ENCODE results near the gene CLCN7. TPM values are rescaled to one million over a fixed set of nuclear protein-coding genes. Genes with fewer than 3 reads are reported as not detected.

Gene CLCN7
- total RNA-seq, 1 experiment from 2014 or later, result 277 TPM

DNA sequence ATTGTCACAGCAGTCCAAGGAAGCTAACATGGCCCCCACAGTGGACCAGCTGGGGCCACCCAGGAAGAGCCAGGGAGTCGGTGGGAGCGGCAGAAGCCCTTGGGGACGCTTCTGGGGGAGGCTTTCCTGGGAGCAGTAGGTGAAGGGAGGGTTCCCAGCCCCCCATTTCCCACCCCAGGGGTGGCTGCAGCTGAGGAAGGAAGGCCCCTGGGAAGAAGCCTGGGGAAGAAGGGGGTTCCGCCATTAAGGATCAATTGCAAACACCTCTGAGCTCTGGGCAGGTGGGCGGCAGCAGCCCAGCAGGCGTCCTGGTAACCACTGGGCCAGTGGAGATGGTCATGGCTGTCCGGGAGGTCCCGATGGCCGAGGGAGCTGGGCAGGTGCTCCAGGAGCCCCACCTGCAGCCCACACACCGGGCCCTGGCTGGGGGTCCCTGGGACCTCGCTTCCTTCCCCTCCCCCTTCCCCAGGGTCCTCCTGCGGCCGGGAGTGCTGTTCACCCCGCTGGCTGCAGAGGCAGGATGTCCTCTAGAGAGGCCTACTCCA lies 44.5 kb downstream of the CLCN7 start:
- no peak for DNase-seq (ENCODE audit: low read depth, low spot score)
- in situ Hi-C loops (cut with HindIII; ENCODE audit: low pct_unique_long_range_greater_than_20kb, low sequenced_read_pairs), result no loop called here

DNA sequence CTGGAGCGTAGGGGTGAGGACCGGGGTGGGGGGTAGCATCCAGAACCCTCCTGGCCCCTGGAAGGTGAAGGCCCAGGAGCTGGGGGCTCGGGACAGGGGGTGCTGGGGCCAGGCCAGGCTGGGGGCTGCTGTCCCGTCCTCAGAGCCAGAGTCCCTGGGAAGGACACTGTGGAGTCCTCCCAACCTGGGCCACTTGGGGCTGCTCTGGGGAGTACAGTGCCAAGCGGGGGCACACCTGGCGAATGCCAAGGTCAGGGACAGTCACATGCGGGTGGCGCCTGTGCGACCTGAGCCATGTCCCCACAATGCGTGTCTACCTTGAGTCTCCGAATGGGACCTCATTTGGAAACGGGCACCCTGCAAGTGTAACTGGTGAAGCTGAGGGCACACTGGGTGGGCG lies 45.2 kb downstream of the CLCN7 start:
- no peak for DNase-seq (ENCODE audit: low read depth, low spot score)
- in situ Hi-C loops (cut with HindIII; ENCODE audit: low pct_unique_long_range_greater_than_20kb, low sequenced_read_pairs), result no loop called here

DNA sequence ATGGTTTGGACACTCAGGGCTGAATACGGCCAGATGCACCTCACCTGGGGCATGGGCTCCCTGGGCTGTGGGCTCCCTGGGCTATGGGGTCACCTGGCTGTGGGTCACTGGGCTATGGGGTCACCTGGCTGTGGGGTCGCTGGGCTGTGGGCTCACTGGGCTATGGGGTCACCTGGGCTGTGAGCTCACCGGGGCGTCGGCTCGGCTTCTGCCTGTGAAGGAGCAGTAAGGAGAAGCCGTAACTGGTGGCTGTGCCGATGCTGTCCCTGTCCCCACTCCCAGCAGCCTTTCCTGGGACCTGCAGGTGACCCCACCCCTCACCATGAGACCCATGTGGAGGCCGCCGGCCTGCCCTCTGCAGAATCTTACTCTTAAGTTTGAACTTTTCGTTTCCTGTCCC lies 45.8 kb downstream of the CLCN7 start:
- in situ Hi-C loops (cut with HindIII; ENCODE audit: low pct_unique_long_range_greater_than_20kb, low sequenced_read_pairs), result no loop called here

DNA sequence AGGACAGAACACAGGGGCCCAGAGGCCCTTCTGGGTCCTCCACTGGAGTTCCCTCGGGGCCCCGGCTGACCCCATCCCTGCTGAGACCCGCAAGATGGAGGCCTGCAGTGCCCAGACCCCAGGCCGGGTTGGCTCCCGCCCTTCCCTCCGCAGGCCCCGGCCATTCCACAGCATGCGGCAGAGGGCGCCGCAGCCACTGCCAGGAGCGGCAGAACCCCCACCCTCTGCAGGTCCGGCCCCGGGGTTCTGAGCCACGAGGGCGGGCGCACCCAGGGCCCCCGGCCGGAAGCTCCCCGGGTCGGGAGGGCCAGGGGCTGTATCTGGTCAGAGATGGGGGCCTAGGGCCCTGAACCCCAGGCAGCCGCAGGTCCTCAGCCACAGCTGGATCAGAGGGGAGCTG lies 46.3 kb downstream of the CLCN7 start:
- in situ Hi-C loops (cut with HindIII; ENCODE audit: low pct_unique_long_range_greater_than_20kb, low sequenced_read_pairs), result no loop called here
- DNase-seq (ENCODE audit: low read depth, low spot score), result peak; percentile 28

More for the DNA sequence above, 45.8 kb downstream of the CLCN7 start:
- no peak for DNase-seq (ENCODE audit: low read depth, low spot score)

DNA sequence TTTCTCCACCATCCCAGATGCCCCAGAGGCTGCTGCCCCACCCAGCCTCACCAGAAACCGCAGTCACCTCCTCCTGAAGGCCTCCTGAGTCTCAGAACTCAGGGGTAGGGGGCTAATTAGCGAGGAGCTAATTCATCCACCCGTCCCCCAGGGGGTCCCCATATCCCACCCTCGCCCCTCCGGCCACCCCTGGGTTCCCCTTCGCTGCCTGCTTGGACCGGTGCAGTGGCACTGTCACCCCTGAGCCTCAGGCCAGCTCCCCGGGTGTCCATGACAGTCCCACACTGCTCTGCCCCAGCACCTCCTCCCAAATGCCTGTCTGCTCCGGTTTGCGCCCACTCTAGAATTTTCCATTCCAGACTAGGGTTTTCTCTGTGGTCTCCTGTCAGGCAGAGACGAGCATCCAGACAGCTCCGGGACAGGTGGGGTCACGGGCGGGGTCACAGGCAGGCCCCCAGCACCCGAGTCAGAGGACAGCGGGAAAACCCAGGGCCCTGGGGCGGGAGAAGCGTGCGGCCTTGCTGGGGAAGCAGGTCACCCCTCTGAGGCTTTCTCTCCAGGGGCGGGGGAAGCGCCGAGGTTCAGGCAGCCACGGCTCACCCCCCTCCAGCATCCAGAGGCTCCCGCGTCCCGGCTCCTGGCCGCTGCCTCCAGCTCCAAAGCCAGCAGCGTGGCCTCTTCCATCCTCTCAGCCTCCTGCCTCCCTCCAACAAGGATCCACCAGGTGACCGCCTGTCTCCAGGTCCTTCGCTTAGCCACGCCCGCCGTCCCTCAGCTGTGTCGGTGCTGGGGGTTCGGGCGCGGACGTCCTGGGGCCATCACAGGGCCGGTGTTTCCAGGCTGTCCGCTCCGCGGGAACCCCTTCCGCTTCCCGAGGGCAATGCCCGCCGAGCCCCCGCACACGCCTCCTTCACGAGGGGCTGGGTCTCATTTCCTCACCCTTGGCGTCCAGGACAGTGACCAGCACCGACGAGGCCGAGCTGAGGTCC lies 47.1 kb downstream of the CLCN7 start:
- DNase-seq (ENCODE audit: low read depth, low spot score), result no peak
- in situ Hi-C loops (cut with HindIII; ENCODE audit: low pct_unique_long_range_greater_than_20kb, low sequenced_read_pairs), result no loop called here

DNA sequence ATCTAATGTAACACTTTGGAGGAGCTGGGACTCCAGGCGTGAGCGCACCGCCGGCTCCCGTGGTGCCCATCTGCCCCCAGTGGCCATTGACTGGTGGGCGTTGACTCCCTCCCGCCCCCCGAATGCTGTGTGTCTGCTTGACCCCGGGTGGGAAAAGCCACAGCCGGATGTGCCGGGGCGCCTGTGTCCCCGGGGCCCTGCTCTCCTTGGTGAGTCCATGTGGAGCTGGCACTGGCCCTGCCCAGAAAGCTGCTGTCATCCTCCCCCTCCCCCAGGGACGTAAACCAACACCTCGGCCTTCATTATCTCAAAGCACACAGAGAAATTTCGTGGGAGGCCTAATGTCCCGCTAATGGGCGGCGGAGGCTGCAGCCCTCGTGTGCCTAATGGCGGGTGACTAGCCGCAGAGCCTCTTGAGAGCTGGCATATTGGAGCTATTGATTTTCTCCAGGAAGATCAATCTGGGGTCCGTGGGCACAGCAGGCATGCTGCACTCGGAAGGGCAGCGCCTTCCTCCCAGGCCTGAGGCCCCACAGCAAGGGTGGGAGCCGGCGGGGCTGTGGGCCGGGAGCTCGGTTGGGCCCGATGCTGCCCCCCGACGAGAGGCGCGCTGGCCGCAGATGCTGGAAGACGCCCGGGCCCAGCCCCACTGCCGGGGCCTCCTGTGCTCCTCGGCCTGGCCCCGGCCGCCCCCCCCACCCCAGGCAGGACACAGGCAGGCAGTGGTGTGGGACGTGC lies 47.9 kb downstream of the CLCN7 start:
- DNase-seq (ENCODE audit: low read depth, low spot score), result no peak
- in situ Hi-C loops (cut with HindIII; ENCODE audit: low pct_unique_long_range_greater_than_20kb, low sequenced_read_pairs), result no loop called here

DNA sequence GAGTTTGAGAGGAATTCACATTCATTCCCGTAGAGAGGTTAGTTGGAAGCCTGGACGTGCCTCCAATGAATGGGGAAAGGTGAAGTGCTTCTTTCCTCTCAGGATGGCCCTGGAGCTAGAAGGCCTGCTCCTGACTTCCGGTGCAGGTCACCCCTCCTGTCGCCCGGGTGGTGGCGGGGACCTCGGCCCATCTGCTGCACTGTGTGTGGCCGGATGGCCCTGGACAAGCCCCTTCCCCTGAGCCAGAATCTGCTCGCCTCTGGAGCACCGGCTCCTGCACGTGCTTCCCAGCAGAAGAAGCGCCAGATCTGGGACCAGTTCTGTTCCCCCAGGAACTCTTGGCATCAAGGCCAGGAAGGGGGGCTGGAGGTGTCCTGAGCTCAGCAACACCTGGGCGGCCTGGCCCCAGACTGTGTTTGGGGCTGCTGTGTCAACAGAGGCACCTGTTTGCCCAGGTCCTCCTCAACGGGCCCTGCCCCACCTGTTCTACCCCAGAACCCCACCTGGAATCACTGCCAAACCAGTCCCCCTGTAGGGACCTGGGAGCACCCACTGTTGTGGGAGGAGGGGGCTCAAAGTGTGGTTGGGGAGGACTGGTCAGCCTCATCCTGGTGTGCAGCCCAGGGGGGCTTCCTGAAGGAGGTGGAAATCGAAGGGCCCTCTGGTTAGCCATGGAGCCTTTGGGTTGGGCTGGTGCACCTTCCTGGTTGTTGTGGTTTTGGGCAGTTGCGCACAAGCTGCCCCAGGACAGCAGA lies 49.0 kb downstream of the CLCN7 start:
- in situ Hi-C loops (cut with HindIII; ENCODE audit: low pct_unique_long_range_greater_than_20kb, low sequenced_read_pairs), result no loop called here
- no peak for DNase-seq (ENCODE audit: low read depth, low spot score)

DNA sequence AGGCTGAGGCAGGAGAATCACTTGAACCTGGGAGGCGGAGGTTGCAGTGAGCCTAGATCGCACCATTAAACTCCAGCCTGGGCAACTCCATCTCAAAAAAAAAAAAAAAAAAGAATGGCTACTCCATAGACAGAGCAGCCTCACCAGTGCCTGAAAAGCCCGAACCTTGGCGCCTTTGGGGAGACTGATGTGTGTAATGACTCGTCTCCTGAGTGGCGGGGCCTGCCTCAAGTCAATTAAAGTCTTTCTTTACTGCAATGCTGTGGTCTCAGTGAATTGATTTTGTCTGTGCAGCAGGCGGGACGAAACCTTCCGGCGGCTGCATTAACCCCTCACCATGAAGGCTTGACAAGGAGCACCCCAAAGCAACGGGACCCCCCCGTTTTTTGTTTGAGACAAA lies 50.8 kb downstream of the CLCN7 start:
- in situ Hi-C loops (cut with HindIII; ENCODE audit: low pct_unique_long_range_greater_than_20kb, low sequenced_read_pairs), result no loop called here
- DNase-seq (ENCODE audit: low read depth, low spot score), result no peak

DNA sequence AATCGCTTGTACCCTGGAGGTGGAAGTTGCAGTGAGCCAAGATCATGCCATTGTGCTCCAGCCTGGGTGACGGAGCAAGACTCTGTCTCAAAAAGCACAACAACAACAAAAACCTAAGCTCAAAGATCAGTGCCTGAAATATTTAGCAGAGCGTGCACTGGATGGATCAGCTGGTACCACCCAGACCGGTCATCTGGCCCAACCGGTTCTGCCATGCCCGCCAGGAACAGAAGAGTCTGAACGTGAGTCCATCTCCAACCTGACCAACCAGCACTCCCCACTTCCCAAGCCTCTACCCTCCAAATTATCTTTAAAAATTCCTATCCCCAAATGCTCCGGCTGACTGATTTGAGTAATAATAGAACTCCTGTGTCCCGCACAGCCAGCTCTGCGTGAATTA lies 52.8 kb downstream of the CLCN7 start:
- in situ Hi-C loops (cut with HindIII; ENCODE audit: low pct_unique_long_range_greater_than_20kb, low sequenced_read_pairs), result no loop called here
- no peak for DNase-seq (ENCODE audit: low read depth, low spot score)

DNA sequence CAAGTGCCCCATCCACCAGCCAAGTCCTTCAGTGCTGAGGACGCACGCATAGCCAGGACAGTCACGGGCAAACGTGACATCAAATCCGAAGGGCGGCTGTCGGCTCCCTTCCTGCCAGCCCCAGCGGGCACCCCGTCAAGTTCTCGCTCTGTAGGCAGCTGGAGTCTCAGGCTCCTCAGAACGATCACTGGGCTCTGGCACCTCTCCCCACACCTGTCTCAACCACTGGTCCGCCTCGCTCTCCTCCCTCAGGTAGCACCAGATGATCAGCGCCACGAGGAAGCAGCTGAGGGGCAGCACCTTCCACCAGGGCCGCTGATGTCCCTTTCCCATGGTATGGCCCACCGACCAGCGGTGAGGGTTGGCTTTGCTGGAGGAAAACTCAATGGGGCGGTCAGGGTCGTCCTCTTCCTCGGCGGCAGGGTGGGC lies 54.7 kb downstream of the CLCN7 start:
- DNase-seq (ENCODE audit: low read depth, low spot score), result no peak
- in situ Hi-C loops (cut with HindIII; ENCODE audit: low pct_unique_long_range_greater_than_20kb, low sequenced_read_pairs), result no loop called here

DNA sequence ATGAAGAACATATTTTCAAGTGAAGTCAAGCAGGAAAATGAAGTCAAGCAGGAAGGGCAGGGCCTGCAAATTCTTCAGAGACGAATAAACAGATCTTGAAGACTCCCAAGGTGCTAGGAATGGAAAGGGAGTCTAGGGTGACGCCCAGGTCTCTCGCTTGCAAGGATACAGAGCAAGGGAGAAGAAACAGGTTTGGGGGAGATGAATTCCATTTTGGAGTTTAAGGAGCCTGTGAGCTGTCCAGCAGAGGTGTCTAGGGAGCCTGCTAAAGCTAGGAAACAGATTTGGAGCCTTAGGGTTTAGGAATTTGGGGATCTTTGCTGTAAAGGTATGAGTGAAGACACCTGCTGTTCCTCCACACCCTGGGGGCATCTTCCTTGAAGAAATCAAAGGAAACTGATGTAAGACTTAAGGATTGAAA lies 58.3 kb downstream of the CLCN7 start:
- in situ Hi-C loops (cut with HindIII; ENCODE audit: low pct_unique_long_range_greater_than_20kb, low sequenced_read_pairs), result no loop called here
- no peak for DNase-seq (ENCODE audit: low read depth, low spot score)

DNA sequence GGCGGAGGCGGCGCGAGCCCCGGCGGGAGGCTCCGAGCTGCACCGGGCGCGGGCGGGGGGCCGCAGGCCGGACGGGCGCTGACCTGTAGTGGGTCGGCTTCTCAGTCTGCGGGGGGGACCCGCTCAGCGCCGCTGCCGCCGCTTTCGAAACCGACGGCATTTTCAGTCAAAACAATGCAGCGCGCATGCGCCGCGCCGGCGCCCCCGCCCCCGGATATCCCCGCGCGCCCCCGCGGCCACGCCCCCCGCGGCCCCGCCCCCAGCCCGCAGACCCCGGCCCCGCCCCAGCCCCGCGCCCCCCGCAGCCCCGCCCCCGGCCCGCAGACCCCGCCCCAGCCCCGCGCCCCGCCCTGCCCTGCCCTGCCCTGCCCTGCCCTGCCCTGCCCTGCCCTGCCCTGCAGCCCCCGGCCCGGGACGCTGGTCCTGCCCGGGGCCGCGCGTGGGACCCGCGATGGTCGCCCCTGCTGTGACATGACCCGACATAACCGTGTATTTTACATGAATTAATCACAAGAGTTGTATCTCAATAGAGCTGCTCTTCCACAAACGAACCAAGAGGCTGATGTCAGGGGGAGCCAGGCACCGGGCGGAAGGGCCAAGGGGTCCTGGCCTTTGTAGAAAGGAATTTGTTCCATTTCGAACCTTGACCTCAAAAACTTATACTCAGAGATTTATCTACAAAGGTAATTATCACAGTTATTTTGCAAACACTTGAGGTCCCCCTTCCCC lies 60.1 kb downstream of the CLCN7 start, which contains the start of gene UNKL:
TSS of gene UNKL (minus strand) at position 173 of the 729 bp plus-strand sequence. CDS start at position 160, 13 bp downstream.
- in situ Hi-C loops (cut with HindIII; ENCODE audit: low pct_unique_long_range_greater_than_20kb, low sequenced_read_pairs), result no loop called here

DNA sequence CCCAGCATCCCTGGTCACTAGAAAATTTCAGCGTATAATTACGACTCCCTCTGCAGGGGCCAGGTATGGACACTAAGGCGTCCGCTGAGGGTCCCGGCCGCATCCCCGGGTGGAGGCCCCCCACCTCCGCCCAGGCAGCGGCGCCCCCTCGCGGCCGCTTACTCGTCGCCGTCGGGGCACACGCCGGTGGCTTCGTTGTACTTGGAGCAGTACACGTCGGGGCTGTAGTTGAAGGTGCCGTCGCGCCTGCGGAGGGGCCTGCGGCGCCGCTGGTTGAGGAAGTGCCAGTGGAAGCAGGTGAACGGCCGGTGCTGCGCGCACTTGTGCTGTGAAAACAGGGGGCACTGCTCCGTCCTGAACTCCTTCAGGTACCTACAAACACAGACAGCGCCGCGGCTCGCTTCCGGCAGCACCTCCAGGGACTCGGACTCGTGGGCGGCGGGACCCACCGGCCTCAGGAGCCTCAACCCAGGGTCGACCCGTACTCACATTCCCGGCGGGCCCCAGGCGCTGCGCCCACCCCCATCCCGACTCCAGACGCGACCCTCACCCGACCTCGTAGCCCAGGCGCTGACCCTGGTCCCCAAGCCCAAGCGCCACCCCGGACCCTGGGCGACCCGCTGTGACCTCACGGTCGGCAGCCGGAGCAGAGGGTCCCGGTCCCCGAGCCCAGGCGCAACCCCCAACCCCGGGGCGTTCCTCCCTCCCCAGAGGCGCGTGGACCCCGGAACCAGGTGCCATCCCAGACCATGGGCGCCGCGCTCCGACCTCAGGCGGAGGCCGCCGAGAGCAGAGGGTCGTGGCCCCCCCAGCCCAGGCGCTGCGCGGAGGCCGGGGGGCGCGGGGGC lies 60.9 kb downstream of the CLCN7 start:
- in situ Hi-C loops (cut with HindIII; ENCODE audit: low pct_unique_long_range_greater_than_20kb, low sequenced_read_pairs), result no loop called here
- peak; percentile 54 for DNase-seq (ENCODE audit: low read depth, low spot score)

More for the DNA sequence above, 60.1 kb downstream of the CLCN7 start, which contains the start of gene UNKL:
- peak; percentile 49 for DNase-seq (ENCODE audit: low read depth, low spot score)

DNA sequence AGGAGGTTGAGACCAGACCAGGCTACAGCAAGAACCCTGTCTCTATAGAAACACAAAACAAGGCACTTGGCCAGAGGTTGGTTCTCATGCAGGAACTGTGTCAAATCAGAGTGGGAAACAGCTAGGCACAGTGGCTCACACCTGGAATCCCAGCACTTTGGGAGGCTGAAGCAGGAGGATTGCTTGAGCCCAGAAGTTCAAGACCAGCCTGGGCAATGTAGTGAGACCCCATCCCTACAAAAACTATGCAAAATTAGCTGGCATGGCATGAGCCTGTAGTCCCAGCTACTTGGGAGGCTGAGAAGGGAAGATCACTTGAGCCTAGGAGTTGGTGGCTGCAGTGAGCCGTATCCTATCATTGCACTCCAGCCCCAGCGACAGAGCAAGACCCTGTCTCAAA lies 62.0 kb downstream of the CLCN7 start:
- in situ Hi-C loops (cut with HindIII; ENCODE audit: low pct_unique_long_range_greater_than_20kb, low sequenced_read_pairs), result no loop called here
- DNase-seq (ENCODE audit: low read depth, low spot score), result no peak

DNA sequence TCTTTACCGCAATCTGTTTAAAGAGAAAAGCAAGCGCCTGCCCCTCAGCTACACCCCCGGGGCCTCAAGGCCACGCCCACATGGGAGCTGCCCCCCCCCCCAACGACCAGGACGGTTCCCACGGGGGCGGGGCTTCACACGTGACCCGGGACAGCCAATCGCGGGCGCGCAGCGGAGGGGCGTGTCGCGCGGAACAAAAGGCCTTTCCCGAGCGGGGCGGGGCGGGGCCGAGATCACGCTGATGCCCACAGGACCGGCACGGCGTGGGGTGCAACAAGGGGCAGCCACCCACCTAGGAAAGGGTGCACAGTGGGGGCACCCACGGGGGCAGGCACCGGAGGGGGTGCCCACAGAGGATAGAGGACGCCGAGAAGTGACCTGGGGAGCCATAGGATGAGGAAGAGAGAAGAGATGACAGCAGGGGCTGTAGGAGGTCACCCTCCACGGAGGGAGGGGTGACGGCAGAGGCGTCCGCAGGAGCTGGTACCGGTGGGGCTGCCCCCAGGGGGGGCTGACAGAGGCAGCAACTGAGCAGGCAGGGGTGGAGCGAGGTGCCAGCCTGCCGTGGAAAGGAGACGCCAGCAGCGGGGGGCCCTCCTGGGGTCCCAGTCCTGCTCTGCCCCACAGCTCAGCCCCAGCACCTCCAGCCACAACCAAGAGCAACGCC lies 66.5 kb downstream of the CLCN7 start:
- in situ Hi-C loops (cut with HindIII; ENCODE audit: low pct_unique_long_range_greater_than_20kb, low sequenced_read_pairs), result no loop called here
- DNase-seq (ENCODE audit: low read depth, low spot score), result peak; percentile 85

DNA sequence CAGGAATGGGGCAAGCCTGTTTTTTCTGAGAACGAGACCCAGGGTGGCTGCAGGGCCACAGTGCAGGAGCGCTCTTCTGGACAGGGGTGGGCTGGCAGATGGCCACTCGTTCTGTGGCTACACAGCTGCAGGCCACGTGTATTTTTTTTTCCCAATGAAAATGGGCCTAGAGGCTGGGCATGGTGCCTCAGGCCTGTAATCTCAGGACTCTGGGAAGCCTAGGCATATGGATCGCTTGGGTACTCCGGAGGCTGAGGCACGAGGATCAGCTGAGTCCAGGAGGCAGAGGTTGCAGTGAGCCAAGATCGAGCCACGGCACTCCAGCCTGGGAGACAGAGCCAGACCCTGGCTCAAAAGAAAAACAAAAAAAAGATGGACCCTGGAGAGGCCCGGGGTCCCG lies 67.1 kb downstream of the CLCN7 start:
- no peak for DNase-seq (ENCODE audit: low read depth, low spot score)
- in situ Hi-C loops (cut with HindIII; ENCODE audit: low pct_unique_long_range_greater_than_20kb, low sequenced_read_pairs), result no loop called here
